ENCODE measurements around the gene PTPRM.

Gene PTPRM

DNA sequence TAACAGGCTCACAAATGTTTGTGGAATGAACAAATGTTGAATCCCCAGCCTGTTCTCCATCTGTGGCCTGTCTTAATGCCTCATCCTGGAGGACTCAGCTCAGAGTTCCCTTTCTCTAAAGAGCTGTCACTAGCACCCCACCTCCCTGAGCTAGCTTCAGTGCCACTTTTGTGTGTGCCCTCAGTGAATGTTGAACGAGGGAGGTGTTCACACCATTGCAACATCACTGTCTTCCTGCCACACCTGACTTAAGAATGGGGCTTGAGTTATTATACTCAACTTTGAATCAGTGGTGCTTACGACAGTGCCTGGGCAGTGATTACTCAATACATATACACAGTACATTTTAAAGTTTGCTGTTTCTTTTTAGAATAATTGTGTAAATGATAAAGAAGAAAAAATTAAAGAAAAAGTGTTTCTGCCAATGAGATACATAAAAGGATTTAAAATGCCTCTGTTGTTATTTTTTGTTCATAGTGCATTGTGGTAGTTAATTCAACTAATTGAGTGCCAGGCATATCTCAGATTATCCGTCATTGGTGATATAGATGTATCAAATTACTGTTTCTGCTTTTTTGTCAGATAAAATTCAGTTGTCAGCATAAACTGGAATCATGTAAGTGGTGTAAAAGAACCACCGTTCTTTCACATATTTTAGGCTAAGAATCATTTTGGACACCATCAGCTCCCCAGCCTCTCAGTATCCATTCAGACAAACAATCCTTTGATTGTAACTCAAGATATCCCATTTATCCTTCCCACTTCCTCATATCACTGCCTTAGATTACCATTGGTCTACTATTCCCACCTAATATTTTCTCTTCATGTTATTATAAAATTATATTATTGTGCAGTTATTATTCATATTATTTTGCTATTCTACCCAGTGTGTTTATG lies 304.7 kb downstream of the PTPRM start:
- DNase-seq: no peak

DNA sequence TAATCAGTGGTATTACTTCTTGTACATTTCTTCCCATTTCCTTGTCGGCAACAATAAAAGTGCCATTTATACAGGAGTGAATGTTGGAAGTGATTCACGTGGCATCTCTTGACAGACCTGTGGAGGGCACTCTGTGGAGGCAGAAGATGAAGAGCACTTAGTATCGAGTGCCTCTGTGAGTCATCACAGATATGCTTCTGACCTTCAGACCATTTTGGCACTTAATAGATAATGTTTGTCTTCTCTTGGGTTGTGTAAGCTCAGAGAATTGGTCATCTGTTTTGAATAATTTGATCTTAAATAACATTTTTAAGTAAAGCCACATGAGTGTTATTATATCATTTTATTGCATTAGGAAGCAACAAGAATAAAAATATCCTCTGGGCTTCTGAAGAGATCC lies 305.5 kb downstream of the PTPRM start:
- peak; percentile 69 for DNase-seq

GRCh38 chr18:7873316-7873715 lies 306.2 kb downstream of the PTPRM start:
- DNase-seq: no peak

DNA sequence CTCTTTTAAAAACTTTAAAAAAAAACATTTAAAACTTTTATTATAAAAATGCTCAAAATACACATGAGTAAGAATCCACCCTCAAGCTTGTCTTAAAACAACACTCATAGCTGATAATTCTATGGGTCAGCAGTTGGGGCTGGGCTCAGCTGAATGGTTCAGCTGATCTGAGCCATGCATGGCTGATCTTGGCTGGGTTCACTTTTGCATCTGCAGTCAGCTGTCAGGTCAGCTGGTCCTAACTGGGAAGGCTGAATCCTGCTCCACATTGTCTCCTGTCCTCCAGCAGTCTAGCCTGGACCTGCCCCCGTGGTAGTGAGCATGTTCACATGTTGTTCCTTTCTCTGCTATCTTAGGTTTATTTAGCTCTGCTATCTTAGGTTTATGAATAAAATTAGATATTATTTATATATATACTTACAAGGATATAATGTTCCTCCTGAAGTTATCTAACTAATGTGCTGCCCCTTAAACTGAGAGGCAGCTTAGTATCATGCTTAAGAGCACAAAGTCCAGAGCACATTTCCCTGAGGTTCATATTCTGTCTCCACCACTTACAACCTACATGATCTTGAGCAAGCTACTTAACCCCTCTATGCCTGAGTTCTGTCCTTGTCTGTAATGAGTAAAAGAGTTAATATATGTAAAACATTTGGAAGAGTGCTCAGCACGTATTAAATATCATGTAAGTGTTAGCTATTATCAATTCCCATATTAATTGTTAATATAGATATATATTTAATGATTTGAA lies 309.4 kb downstream of the PTPRM start:
- no peak for DNase-seq

- DNase-seq: no peak
Observed at GRCh38 chr18:7877609-7878008, 310.5 kb downstream of the PTPRM start.

DNA sequence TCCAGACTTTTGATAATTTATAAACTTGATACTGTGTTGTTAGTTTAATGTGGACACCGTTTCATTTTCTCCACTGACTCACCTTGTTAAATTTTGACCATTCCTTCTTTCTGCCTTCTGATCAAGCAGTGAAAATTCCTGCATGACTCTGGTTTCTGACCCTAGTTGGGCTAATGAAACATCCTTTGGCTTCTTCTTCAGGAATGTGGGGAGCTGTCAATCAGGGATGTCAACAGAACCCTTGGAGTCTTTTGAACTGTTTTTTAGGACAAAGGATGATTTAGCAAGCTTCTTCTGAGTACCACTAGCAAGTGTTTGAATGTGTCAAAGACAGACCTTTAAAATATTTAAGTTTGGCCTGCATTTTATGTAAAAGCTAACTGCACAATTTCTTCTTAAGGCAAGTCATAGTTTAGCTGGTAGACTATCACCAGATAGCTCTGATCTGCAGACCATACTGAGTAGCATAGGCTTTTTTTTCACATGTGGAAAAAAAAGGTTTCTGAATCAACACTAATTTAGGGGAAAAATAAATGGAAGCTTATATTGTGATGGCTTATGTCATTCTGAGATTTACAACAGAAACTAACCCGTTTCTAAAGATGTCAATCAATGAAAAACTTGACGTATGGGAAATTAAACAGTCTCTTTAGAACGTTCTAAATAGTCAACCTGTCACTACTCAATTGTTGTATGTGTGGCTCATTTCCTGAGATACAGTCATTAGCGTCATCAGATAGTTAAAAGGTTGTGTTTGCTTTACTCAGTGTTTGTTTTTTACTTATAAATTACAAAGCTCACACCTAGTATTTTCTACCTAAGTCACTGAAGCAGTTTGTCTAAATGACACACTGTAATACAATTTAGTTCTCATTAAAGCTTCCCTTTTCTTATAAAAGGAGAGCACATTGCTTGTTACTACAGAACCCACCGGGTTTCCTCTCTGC lies 311.4 kb downstream of the PTPRM start:
- no peak for DNase-seq

DNA sequence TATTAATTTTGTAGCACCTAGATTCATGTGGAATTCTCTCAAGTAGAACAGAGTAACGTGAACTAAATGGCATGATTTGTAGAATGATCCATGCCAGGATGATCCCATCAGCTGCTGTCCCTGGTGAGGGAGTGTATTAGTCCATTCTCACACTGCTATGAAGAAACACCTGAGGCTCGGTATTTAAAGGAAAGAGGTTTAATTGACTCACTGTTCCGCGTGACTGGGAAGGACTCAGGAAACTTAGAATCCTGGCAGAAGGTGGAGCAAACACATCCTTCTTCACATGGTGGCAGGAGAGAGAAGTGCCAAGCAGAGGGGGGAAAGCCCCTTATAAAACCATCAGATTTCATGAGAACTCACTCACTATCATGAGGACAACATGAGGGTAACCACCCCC lies 312.6 kb downstream of the PTPRM start:
- DNase-seq: no peak

DNA sequence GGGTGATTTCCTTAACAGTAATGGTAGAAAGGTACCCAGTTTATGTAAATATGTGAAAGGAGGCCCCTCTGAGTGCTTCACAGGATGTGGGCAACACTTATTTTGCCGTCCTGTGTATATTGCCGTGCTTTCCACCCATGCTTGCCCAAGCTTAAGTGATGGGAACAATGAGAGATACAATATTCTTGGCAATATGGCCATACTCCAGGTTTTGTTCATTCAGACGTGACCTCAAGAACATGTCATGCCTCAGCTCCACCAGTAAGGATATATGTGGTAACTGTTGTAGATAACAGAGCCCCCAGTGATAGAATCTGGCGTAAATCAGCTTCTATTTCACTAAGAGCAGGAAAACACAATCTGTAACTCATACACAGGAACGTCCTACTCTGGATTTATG lies 318.7 kb downstream of the PTPRM start:
- DNase-seq: no peak

DNA sequence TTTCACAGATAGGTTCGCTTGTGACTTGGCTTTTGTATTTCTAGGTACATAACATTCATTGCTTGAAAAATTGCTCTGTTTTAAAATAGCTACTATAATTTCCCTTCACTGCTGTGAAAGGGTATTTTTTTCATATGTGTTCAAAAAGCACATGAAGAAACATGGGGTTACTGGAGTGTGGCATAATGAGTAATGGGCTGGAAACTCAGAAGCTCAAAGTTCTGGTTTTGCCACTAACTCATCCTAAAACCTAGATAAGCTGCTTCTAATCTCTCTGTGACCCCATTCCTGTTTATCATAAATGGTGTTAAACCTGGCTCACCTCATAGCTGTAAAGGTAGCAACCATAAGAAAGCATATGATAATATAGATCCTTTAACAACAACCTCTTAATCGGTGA lies 319.3 kb downstream of the PTPRM start:
- DNase-seq: no peak

- DNase-seq: no peak
Observed at GRCh38 chr18:7889515-7889914, 322.4 kb downstream of the PTPRM start.

DNA sequence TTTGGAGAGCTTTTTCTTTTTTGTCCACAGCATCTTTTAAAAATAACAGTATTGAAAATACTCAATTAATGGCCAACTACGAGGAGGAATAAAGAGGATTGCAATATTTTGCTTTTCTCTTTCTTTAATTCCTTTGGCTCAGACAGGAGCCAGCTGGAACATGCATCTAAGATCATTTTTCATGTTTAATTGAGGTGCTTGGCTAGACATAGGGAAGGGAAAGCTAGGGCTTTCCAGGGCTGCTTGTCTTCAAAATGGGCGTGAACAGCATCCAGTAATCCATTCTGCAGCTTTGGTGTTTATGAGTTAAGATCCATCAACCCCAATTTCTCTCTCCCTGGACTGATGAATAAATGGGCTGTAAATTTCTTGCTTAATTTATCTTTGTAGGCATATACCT lies 323.0 kb downstream of the PTPRM start:
- DNase-seq: no peak

GRCh38 chr18:7892556-7892955 lies 325.4 kb downstream of the PTPRM start:
- DNase-seq: no peak

GRCh38 chr18:7894592-7894991 lies 327.5 kb downstream of the PTPRM start:
- no peak for DNase-seq

DNA sequence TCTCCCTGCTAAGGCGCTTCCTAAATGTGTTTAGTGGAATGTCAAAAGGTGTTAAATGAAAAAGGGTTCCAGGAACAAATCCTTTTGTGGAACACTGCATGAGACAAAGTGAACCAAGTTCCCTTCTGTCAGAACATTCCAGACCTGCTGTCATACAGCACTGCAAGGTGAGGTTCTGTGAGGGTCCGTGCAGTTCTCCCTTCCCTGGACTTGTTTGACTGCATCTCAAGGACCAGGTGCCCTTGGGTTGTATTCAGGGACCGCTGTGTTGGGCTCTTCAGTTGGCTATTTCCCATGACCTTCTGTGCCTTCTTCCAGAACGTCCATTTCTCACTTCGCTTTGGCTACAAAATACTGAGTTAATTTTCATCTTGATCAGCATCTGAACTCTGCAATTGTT lies 328.2 kb downstream of the PTPRM start:
- no peak for DNase-seq

DNA sequence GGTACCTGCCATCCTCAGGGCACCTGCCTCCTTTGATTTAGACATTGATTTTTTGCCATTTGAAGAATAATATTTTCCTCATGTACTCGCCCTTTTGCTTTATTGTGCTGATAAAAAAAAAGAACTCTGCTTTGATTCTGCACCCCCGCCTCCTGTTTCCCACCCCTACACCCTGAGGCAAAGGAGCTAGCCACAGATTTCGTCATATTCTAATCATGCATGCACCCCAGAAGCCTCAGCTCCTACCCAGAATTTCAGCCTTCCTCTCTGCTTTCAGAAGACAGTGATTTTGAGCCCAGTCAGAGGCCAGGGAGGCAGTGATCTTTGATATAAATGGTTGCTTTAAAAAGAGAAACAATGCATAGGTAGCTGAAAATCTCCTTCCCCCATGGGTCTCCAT lies 329.0 kb downstream of the PTPRM start:
- DNase-seq: no peak

- no peak for DNase-seq
Observed at GRCh38 chr18:7896805-7897518, 329.8 kb downstream of the PTPRM start.

DNA sequence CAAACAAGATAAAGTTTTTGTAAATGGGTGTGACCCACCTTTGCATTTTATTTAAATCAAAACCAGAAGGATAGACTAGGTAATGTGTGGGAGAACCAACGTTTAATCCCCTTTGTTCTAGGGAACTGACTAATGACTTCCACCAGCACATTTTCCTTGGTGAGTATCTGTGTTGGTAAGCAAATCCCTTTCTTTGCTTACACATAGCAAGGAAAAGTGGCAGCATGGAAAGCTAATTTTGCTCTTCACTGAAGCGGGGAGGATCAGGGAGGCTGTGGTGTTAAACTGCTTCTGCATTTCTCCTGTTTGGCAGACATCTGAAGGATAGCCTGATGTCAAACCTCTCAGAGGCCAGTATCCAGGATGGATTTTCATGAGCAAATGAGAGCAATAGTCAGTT lies 331.1 kb downstream of the PTPRM start:
- no peak for DNase-seq

DNA sequence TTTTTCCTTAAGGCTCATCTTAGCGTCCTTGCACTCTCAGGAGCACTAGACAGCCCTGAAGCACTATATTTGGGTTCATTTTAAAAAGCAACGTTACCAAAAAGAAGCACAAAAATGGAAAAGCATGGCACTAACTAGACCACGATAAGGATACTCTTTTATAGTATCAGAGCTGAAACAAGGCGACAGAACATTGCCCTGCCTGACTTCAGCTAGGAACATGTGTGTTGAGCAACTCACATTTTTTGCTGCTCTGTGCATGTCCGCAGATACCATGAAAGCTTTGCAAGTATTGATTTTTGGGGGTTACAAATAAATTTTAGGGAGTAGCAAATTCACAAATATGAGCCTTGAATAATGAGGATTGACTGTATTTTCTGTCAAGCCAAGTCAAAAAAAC lies 332.0 kb downstream of the PTPRM start:
- no peak for DNase-seq

DNA sequence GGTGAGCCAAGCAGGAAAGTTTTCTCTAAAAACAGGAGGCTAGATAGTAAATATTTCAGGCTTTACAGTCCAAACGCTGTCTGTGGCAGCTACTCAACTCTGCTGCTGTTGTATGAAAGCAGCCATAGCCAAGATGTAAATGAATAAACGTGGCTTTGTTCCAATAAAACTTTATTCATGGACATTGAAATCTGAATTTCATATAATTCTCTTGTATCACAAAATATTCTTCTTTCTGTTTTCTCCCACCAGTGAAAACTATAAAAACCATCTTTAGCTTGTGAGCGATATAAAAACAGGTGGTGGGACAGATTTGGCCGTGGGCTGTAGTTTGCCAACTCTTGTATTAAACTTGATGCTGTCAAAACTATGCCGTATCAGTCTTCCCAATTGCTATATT lies 333.0 kb downstream of the PTPRM start:
- DNase-seq: no peak

GRCh38 chr18:7901657-7902056 lies 334.5 kb downstream of the PTPRM start:
- no peak for DNase-seq

- DNase-seq: no peak
Observed at GRCh38 chr18:7902399-7902839, 335.3 kb downstream of the PTPRM start.

DNA sequence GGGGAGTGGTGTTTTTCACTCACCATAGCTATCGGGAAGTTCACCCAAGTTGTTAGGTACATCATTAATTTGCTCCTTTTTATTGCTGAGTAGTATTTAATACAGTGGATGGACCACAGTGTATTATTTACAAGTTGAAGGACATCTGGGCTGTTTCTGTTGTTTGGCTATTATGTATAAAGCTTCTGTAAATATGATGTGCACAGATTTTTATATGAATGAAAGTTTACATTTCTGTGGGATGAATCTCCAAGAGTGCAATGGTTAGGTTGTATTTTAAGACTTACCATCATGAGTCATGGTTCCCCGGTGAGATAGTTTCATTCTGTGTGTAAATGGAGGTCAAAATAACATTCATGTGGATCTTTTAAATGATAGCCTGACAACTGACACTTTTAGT lies 337.4 kb downstream of the PTPRM start:
- no peak for DNase-seq
